Skeletal muscle cell (primary cell): ENCODE data around the gene ZNF426.

Experiments
- DNase-seq: peaks from one replicate; pipeline ENCODE4 v3.0.0-alpha.2; 2010; ENCODE audit warnings: low read depth
- H3K4me3 ChIP-seq: 2 replicates; pipeline ENCODE4 v1.5.1; 2011; ENCODE audit warnings: low read depth, mild to moderate bottlenecking, control low read depth, low read length, moderate library complexity

ZNF426 gene

GRCh38 chr19:9500796-9501195 lies 37.6 kb downstream of the ZNF426 start:
- no peak for DNase-seq
- no peak overlapping the region for H3K4me3 ChIP-seq

GRCh38 chr19:9498183-9498902 lies 40.1 kb downstream of the ZNF426 start, which contains the start of gene ZNF560:
TSS of gene ZNF560 (minus strand) at chr19:9498616. CDS start at chr19:9475313, 23,303 bp downstream.
- H3K4me3 ChIP-seq = peak within 1 kb of the TSS; percentile 50
- DNase-seq = peak; percentile 6

- H3K4me3 ChIP-seq = no peak overlapping the region
- no peak for DNase-seq
Observed at GRCh38 chr19:9494096-9494495, 44.3 kb downstream of the ZNF426 start.

GRCh38 chr19:9487016-9487415 lies 51.4 kb downstream of the ZNF426 start:
- DNase-seq = no peak
- no peak overlapping the region for H3K4me3 ChIP-seq

- H3K4me3 ChIP-seq = no peak overlapping the region
- no peak for DNase-seq
Observed at GRCh38 chr19:9485140-9485539, 53.3 kb downstream of the ZNF426 start.

- no peak overlapping the region for H3K4me3 ChIP-seq
- no peak for DNase-seq
Observed at GRCh38 chr19:9474975-9475374, 63.5 kb downstream of the ZNF426 start.
